GM10266 (cell line): ENCODE data around the gene FGF8.

Source experiments
- DNase-seq: peaks from one replicate; pipeline ENCODE4 v3.0.0; 2012; ENCODE audit errors: extremely low spot score
- TF ChIP-seq, protein P1 (sequence below): IDR thresholded peaks from 2 replicates; pipeline ENCODE4 v1.5.1; 2012; ENCODE audit warnings: mild to moderate bottlenecking, low read depth; ENCODE audit not compliant: control insufficient read depth, insufficient read depth; ENCODE audit errors: missing control alignments

FGF8 gene

DNA sequence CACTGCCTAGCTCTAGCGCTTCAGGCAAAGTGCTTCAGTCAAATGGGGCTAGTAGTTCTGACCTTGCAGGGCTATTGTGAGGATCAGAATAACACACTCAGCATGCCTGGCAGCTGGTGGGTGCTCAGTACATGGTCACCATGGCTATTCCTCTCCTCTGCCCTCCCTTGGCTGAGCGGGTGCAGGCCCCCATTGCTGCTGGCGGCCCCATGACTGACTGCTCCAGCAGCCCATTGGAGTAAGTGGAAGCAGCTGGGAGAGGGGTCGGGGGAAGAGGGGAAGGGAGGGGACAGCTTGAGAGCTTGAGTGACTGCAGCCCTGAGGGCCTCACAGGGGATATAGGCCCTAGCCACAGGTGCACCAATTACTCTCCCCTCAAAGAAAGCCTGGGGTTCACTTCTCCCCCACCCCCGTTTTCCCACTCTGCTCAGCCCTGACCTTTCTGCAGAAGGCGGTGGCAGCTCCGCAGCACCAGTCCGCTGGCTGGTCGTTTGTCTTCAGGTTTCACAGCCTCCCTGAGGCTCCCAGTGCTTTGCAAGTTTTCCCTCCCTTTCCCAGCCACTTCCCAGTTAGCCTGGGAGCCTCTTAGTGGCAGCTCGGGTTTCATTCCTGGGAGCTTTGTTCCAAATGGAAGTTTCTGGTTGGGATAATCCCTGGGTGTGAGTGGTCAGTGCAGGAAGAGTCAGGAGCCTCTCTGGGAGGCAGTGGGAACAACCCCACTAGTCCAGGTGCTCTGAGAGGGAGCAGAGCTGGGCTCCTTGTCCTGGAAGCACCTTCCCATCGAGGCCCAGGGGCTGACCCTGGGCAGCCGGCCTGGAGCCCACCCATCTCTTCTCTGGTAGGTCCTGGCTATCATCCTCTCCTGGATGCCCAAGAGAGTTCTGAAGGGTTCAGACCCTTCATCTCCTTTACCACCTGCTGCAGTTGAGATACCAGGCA is 16.3 kb downstream of the FGF8 start:
- no peak for DNase-seq
- TF ChIP-seq, protein P1, sequence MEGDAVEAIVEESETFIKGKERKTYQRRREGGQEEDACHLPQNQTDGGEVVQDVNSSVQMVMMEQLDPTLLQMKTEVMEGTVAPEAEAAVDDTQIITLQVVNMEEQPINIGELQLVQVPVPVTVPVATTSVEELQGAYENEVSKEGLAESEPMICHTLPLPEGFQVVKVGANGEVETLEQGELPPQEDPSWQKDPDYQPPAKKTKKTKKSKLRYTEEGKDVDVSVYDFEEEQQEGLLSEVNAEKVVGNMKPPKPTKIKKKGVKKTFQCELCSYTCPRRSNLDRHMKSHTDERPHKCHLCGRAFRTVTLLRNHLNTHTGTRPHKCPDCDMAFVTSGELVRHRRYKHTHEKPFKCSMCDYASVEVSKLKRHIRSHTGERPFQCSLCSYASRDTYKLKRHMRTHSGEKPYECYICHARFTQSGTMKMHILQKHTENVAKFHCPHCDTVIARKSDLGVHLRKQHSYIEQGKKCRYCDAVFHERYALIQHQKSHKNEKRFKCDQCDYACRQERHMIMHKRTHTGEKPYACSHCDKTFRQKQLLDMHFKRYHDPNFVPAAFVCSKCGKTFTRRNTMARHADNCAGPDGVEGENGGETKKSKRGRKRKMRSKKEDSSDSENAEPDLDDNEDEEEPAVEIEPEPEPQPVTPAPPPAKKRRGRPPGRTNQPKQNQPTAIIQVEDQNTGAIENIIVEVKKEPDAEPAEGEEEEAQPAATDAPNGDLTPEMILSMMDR, result no peak

DNA sequence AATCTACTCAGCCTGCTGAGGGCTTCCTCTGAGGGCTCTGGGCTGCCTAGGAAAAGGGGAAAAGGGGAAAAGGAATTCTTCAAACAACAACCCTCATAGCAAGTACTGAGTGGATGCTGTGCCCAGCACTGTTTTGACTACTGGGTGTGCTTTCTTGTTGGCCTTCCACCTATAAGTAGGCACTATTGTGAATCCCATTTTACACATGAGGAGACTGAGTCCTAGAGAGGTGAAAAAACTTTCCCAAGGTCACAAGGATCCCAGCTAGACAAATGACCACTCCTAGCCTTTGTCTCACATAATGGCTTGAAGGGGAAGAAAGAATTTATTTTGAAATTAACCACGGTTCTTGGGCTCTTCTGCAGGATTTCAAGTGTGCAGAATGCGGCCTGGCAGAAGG is 17.1 kb downstream of the FGF8 start:
- TF ChIP-seq, protein P1, result no peak
- no peak for DNase-seq

DNA sequence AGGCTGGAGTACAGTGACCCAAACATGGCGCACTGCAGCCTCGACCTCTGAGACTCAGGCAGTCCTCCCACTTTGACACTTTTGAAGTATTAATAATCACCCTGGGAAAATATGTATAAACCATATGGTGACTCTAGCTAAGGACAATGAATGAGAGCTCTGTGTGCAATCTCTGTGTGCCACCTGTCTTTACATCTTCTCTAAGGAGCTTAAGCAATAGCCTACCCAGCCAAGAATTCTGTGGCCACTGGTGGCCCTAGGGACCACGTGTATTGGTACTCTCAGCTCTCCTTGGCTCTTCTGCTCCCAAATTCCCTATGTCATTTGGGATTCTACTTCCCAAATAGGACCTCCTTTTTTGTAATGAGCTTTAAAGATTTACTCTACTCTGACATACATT is 23.7 kb downstream of the FGF8 start:
- no peak for DNase-seq
- TF ChIP-seq, protein P1, result no peak

DNA sequence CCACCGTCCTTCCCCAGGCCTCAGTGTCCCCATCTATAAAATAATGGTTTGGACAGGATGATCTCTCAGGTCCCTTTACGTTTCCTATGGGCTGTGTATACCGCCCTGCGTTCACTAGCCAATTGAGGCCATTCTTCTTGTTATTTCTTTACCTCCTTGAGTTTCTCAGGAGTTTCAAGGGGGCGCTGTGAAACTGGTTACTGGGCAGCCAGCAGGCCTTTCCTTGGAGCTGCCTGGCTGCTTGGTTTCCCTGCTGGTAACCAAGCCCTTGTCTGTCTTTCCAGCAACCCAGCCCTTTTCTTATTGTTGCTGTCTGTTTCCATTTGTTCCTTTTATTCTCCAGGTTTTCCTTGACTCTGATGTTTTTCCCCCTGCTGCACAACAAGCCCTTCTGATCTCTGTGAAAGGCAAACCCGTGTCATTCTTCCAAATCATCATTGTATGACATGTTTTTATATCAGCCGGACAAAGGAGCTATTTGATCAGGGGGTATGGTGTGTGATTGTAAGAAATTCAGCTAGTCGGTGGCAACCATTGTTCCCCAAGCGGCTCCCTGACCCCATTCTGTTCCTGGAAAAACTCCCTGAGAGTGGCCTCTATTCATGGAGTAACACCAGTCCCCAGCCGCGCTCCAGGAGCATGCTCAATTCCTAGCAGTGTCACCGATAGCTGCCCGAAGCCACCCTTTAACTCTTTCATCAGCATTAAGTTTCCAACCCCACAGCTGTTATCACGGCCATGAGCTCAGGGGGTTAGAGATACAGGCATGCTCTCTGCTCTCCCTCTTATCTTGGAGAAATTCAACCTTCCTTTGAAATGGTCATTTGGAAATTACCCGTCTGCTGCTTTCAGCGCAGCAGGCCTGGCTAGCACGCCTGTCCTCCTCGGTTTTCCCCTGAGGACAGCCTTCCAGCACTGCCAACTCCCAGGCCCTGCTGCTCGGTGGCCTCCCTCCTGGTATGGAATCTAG is 26.6 kb downstream of the FGF8 start:
- TF ChIP-seq, protein P1, result no peak
- DNase-seq, result no peak

DNA sequence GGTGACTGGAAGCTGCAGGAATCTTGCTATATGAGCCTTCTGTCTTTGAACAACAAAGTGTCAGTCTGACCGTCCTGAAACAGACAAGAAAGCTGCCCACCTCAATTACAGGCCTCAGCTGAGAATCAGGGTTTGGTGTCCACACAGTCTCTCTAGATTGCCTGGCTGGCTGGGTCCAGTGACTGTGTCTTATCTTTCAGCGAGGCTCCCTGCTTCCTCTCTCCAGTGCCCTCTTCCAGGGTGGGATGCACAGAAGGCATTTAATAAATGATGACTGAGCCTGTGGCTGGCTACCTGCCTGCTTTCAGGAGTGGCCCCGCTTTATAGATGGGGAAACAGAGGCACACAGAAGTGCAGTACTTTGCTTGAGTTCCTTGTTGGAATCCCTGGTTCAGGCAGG is 27.4 kb downstream of the FGF8 start:
- TF ChIP-seq, protein P1, result no peak

DNA sequence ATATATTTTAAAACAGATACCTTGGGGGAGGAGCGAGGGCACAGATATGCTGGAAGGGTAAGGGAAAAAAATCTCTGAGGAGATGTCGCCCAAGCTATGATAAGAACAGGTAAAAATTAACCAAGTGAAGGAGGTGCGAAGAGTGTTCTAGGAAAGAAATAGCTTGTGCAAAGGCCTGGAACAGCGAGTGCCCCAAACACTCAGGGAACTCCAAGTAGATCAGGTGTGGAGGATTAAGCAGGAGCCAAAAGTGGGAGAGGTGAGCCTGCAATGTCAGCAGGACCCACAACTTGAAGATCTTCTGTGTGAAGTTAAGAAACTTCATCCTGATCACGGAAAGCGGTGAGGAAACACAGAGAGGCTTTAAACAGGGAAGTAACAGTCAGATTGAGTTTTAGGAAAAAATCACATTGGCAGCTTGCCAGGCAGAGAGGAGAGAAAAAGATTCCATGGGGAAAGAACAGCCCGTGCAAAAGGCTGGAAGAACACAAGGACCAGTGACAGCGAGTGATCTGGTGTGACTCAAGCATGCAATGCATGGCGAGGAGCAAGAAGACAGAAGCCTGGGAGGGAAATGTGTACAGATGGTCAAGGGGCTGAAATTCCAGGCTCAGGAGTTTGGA is 30.7 kb downstream of the FGF8 start:
- DNase-seq, result no peak
- TF ChIP-seq, protein P1, result no peak

More for the DNA sequence above, 27.4 kb downstream of the FGF8 start:
- no peak for DNase-seq
